GM12878 (cell line): ENCODE data around the gene ADAMTS16. TPM values are rescaled to one million over a fixed set of nuclear protein-coding genes. Genes with fewer than 3 reads are reported as not detected.

Experiments
- ATAC-seq: fragments of 200-7000 bp; cut with Tn5 transposase; 3 replicates; pipeline ENCODE4 v1.9.1; 2020; ENCODE audit warnings: mild to moderate bottlenecking, moderate library complexity
- BruUV-seq: library from RNA; stranded (reverse); fragments of 400-500 nt; replicated peaks from 2 replicates; lab custom pipeline; 2021; lab: Mats Ljungman, UMichigan
- CTCF ChIA-PET: fragments of 300-600 bp; sonication (Branson Sonifier 250); formaldehyde crosslinking; extraction: SDS; loops from one replicate; lab custom pipeline; 2021; ENCODE audit warnings: inconsistent platforms; lab: Yijun Ruan, JAX
- POLR2A ChIA-PET: fragments of 350-600 bp; formaldehyde crosslinking; extraction: SDS; loops from one replicate; lab custom pipeline; 2021; ENCODE audit warnings: inconsistent platforms; lab: Charles Lee
- RAD21 ChIA-PET: fragments of 300-600 bp; sonication (Branson Sonifier 250); formaldehyde crosslinking; loops from one replicate; lab custom pipeline; 2023; ENCODE audit warnings: antibody characterized with exemption; ENCODE audit not compliant: unreplicated experiment; lab: Charles Lee
- SMC1A ChIA-PET: fragments of 300-600 bp; sonication (Branson Sonifier 250); formaldehyde crosslinking; loops from one replicate; lab custom pipeline; 2023; ENCODE audit not compliant: unreplicated experiment, uncharacterized antibody; lab: Charles Lee
- DNase-seq: peaks from one replicate; pipeline ENCODE4 v3.0.0-alpha.2; 2011; ENCODE audit warnings: low read depth, low spot score
- FAIRE-seq: peaks from 3 replicates; lab custom pipeline; 2011; peaks lifted over from hg19 to GRCh38; lab: Jason Lieb, UNC
- H2AFZ ChIP-seq: 2 replicates; pipeline ENCODE4 v1.6.0; 2011; ENCODE audit warnings: low read depth, low read length, control low read depth; ENCODE audit not compliant: control insufficient read depth
- H3K27ac ChIP-seq: 2 replicates; pipeline ENCODE4 v1.5.1; 2011; ENCODE audit warnings: control low read depth; ENCODE audit not compliant: control insufficient read depth, insufficient read depth
- H3K27me3 ChIP-seq, 2 experiments: replicated peaks in 1 of 2; 2 replicates each; pipeline versions ENCODE4 v1.6.0 to v1.6.1; 2011; ENCODE audit warnings: low read length in 1 of 2; ENCODE audit not compliant: control insufficient read depth in 2 of 2, insufficient read depth in 2 of 2
- H3K36me3 ChIP-seq, 2 experiments: 2 replicates each; pipeline ENCODE4 v1.5.1; 2011; ENCODE audit warnings: low read length in 1 of 2; ENCODE audit not compliant: control insufficient read depth in 2 of 2, insufficient read depth in 2 of 2
- H3K4me1 ChIP-seq: 2 replicates; pipeline ENCODE4 v1.6.1; 2011; ENCODE audit warnings: mild to moderate bottlenecking, low read length, moderate library complexity, mixed read lengths; ENCODE audit not compliant: control insufficient read depth, insufficient read depth
- H3K4me2 ChIP-seq: 2 replicates; pipeline ENCODE4 v1.6.0; 2011; ENCODE audit warnings: control low read depth; ENCODE audit not compliant: control insufficient read depth, insufficient read depth
- H3K4me3 ChIP-seq: fragments of 200-600 bp; sonication (generic); 2 replicates; pipeline ENCODE4 v1.5.1; 2016
- H3K79me2 ChIP-seq: 2 replicates; pipeline ENCODE4 v1.6.0; 2011; ENCODE audit warnings: low read length; ENCODE audit not compliant: control insufficient read depth, insufficient read depth
- H3K9ac ChIP-seq: 2 replicates; pipeline ENCODE4 v1.8.0; 2011; ENCODE audit warnings: low read length, control low read depth, mixed read lengths; ENCODE audit not compliant: control insufficient read depth, insufficient read depth
- H3K9me3 ChIP-seq: replicated peaks from 3 replicates; pipeline ENCODE4 v1.5.1; 2011; ENCODE audit warnings: mild to moderate bottlenecking, low read length; ENCODE audit not compliant: control insufficient read depth, insufficient read depth
- H4K20me1 ChIP-seq: 2 replicates; pipeline ENCODE4 v1.6.0; 2011; ENCODE audit not compliant: control insufficient read depth, insufficient read depth
- BCL11A ChIP-seq: IDR thresholded peaks from 2 replicates; pipeline ENCODE4 v1.6.1; 2011; ENCODE audit warnings: low read depth, low read length
- CBX3 ChIP-seq: fragments of 200-600 bp; sonication (generic); IDR thresholded peaks from 2 replicates; pipeline ENCODE4 v1.6.1; 2016; ENCODE audit warnings: low read depth, borderline replicate concordance
- CBX5 ChIP-seq: sonication (generic); IDR thresholded peaks from 2 replicates; pipeline ENCODE4 v1.6.1; 2016; ENCODE audit warnings: low read depth, moderate library complexity, mild to moderate bottlenecking, inconsistent platforms
- CHD1 ChIP-seq: IDR thresholded peaks from 2 replicates; pipeline ENCODE4 v1.6.1; 2012; ENCODE audit warnings: low read depth, low read length, improper control_type of control experiment
- CHD4 ChIP-seq: fragments of 200-600 bp; sonication (generic); IDR thresholded peaks from 2 replicates; pipeline ENCODE4 v1.6.1; 2016; ENCODE audit warnings: mild to moderate bottlenecking
- CTCF ChIP-seq, 3 experiments: IDR thresholded peaks in 2 of 3; conservative IDR thresholded peaks in 1 of 3; 2 replicates each; pipeline ENCODE4 v1.5.1; 2011; ENCODE audit warnings: low read depth in 3 of 3, low read length in 3 of 3, mild to moderate bottlenecking in 3 of 3, control low read depth in 2 of 3, moderate library complexity in 2 of 3, inconsistent platforms in 1 of 3, mixed read lengths in 1 of 3; ENCODE audit not compliant: control insufficient read depth in 2 of 3, insufficient read depth in 1 of 3; ENCODE audit errors: extremely low read depth in 1 of 3
- EED ChIP-seq: sonication (generic); IDR thresholded peaks from 2 replicates; pipeline ENCODE4 v1.6.1; 2016; ENCODE audit warnings: antibody characterized with exemption, low read depth
- ESRRA ChIP-seq: IDR thresholded peaks from 2 replicates; pipeline ENCODE4 v1.6.1; 2012; ENCODE audit warnings: mild to moderate bottlenecking, low read length, improper control_type of control experiment
- IKZF2 ChIP-seq, 2 experiments: fragments of 450-650 bp; IDR thresholded peaks; 2 replicates each; pipeline ENCODE4 v1.6.1; 2017; ENCODE audit warnings: mild to moderate bottlenecking in 2 of 2, moderate library complexity in 2 of 2
- NR2C1 ChIP-seq: fragments of 450-650 bp; IDR thresholded peaks from 2 replicates; pipeline ENCODE4 v1.6.1; 2017; ENCODE audit warnings: antibody characterized with exemption, mild to moderate bottlenecking, moderate library complexity
- PAX5 ChIP-seq: IDR thresholded peaks from 2 replicates; pipeline ENCODE4 v1.6.1; 2011; ENCODE audit warnings: low read depth, low read length, borderline replicate concordance
- PKNOX1 ChIP-seq: fragments of 450-650 bp; IDR thresholded peaks from 2 replicates; pipeline ENCODE4 v1.6.1; 2016; ENCODE audit warnings: mild to moderate bottlenecking
- RB1 ChIP-seq: fragments of 450-650 bp; formaldehyde crosslinking; IDR thresholded peaks from 2 replicates; pipeline ENCODE4 v1.6.1; 2017; ENCODE audit warnings: mild to moderate bottlenecking, borderline replicate concordance
- RBBP5 ChIP-seq: fragments of 200-600 bp; sonication (generic); conservative IDR thresholded peaks from 2 replicates; pipeline ENCODE4 v1.6.1; 2016
- RELA ChIP-seq: fragments of 450-650 bp; IDR thresholded peaks from 2 replicates; pipeline ENCODE4 v1.8.0; 2014; ENCODE audit warnings: borderline replicate concordance; ENCODE audit not compliant: partially characterized antibody
- SUPT20H ChIP-seq: IDR thresholded peaks from 2 replicates; pipeline ENCODE4 v1.6.1; 2011; ENCODE audit warnings: low read depth, mild to moderate bottlenecking, low read length, moderate library complexity, borderline replicate concordance; ENCODE audit not compliant: control insufficient read depth
- TBL1XR1 ChIP-seq: IDR thresholded peaks from 2 replicates; pipeline ENCODE4 v1.6.1; 2012; ENCODE audit warnings: low read depth, low read length, improper control_type of control experiment
- ZBTB4 ChIP-seq: fragments of 450-650 bp; formaldehyde crosslinking; IDR thresholded peaks from 2 replicates; pipeline ENCODE4 v1.4.0; 2022; ENCODE audit warnings: mild to moderate bottlenecking, moderate library complexity
- WGBS: methylation state at CpG from one replicate; pipeline ENCODE4 v1.1.6; 2016; ENCODE audit warnings: low lambda C conversion rate; ENCODE audit not compliant: insufficient replicate concordance, insufficient coverage; ENCODE audit errors: missing lambda C conversion rate; 5-methylcytosine and 5-hydroxymethylcytosine counted together
- in situ Hi-C: fragments of 300-500 bp; cut with MboI; formaldehyde crosslinking; loops from 9 replicates; pipeline ENCODE4 v1.14.3; 2018; ENCODE audit warnings: mixed read lengths
- intact Hi-C: fragments of 100-400 bp; cut with micrococcal nuclease; formaldehyde crosslinking; loops from one replicate; pipeline ENCODE4 v1.14.2; 2022; ENCODE audit not compliant: unreplicated experiment
- polyA plus RNA-seq, 11 experiments: library from polyadenylated mRNA; depleted of rRNA in 4 of 11; unstranded in 6 of 11; stranded (reverse) in 5 of 11; fragments of >200 nt; fragmentation: Nextera tagmentation in 4 of 11; fragmentation: Illumina TruSeq in 1 of 11; extraction: Ambion mirVana in 4 of 11; extraction: Trizol in 1 of 11; gene quantifications; 1 replicate in 1 of 11; 2 replicates in 10 of 11; pipeline versions ENCODE4 v1.2.1 to v1.2.3, GENCODE V29; 2011 to 2016; ENCODE audit warnings: inconsistent platforms in 2 of 11, missing spikeins in 2 of 11, low read depth in 1 of 11
- total RNA-seq, 4 experiments: library from RNA; depleted of rRNA in 3 of 4; stranded (reverse); fragments of >200 nt in 3 of 4; fragmentation: Illumina TruSeq in 1 of 4; extraction: Trizol in 1 of 4; gene quantifications; 2 replicates each; pipeline versions ENCODE4 v1.2.1 to v1.2.3, GENCODE V29; 2013 to 2021

ADAMTS16 gene
- total and polyA plus RNA-seq, 10 of the 15 experiments (the other 5 are each of a cell fraction or from before 2014, with no cell fraction given), result 0.04 TPM; not detected in 9

- no peak for ATAC-seq
Observed at GRCh38 chr5:5104550-5104949, 35.6 kb upstream of the ADAMTS16 start.

More at GRCh38 chr5:5104550-5104949, 35.6 kb upstream of the ADAMTS16 start:
- TF ChIP-seq BCL11A (no peak), RB1 (no peak), RBBP5 (no peak), PAX5 (no peak), CHD4 (no peak), CBX3 (no peak), ZBTB4 (CRISPR knock-in tag) (no peak), RELA (no peak), CTCF (IDR thresholded peaks at IDR 0.05 in 2 of 3, conservative IDR thresholded peaks at IDR 0.05 in 1 of 3; ENCODE audit: control insufficient read depth in 2 of 3, extremely low read depth in 1 of 3, insufficient read depth in 1 of 3, low read depth in 3 of 3, low read length in 3 of 3) (no peak), IKZF2 (IDR thresholded peaks at IDR 0.05) (no peak), CHD1 (no peak), ESRRA (no peak), PKNOX1 (no peak), TBL1XR1 (no peak), SUPT20H (no peak), CBX5 (no peak), EED (no peak), NR2C1 (no peak)
- no peaks in the 10 kb centered on the region for H4K20me1 ChIP-seq
- intact Hi-C loops, result no loop called here
- SMC1A ChIA-PET, result interaction anchor here (0.6 kb wide), 1 partner anchor 9 kb away, joined by 3 read pairs; no protein-coding TSS in a partner anchor
- no peak overlapping the region for H3K27ac ChIP-seq
- FAIRE-seq, result no peak
- no peaks in the 10 kb centered on the region for H3K79me2 ChIP-seq
- no peaks in the 10 kb centered on the region for H3K36me3 ChIP-seq
- H3K4me3 ChIP-seq, result no peak overlapping the region
- no peaks in the 10 kb centered on the region for H3K27me3 ChIP-seq
- CTCF ChIA-PET, result no interaction called here
- BruUV-seq, result no TSS peak
- DNase-seq, result no peak
- H3K9ac ChIP-seq, result no peak overlapping the region
- H3K4me2 ChIP-seq, result no peak overlapping the region
- POLR2A ChIA-PET, result no interaction called here
- RAD21 ChIA-PET, result no interaction called here
- H3K9me3 ChIP-seq, result no peaks in the 10 kb centered on the region
- 0% methylated on average over 1 of the region's 1 CpG for WGBS
- in situ Hi-C loops, result no loop called here
- no peak overlapping the region for H2AFZ ChIP-seq
- no peaks in the 10 kb centered on the region for H3K4me1 ChIP-seq
